Neuronal stem cell (in vitro differentiated cells): ENCODE data around the gene TLNRD1.

ENCODE experiments used
- DNase-seq: peaks from one replicate; pipeline ENCODE4 v3.0.0-alpha.2; 2013; ENCODE audit warnings: low spot score
- H2AFZ ChIP-seq: one replicate; pipeline ENCODE4 v1.6.1; 2013; ENCODE audit warnings: mild to moderate bottlenecking, low read length, inconsistent platforms
- H2AK5ac ChIP-seq: 2 replicates; pipeline ENCODE4 v1.6.1; 2013; ENCODE audit warnings: low read depth, mild to moderate bottlenecking, inconsistent platforms, low read length, moderate library complexity, mixed read lengths
- H2BK120ac ChIP-seq: 2 replicates; pipeline ENCODE4 v1.6.1; 2013; ENCODE audit warnings: low read depth, mild to moderate bottlenecking, inconsistent platforms, low read length, moderate library complexity, mixed read lengths
- H2BK12ac ChIP-seq: one replicate; pipeline ENCODE4 v1.6.1; 2013; ENCODE audit warnings: low read length, inconsistent platforms
- H2BK15ac ChIP-seq: 2 replicates; pipeline ENCODE4 v1.6.1; 2013; ENCODE audit warnings: mild to moderate bottlenecking, low read length, inconsistent platforms, mixed read lengths
- H2BK5ac ChIP-seq: one replicate; pipeline ENCODE4 v1.6.1; 2013; ENCODE audit warnings: inconsistent platforms, mild to moderate bottlenecking, low read length, moderate library complexity
- H3K14ac ChIP-seq: one replicate; pipeline ENCODE4 v1.6.1; 2013; ENCODE audit warnings: low read length, inconsistent platforms
- H3K18ac ChIP-seq: 2 replicates; pipeline ENCODE4 v1.6.1; 2013; ENCODE audit warnings: low read length, inconsistent platforms
- H3K23ac ChIP-seq: 2 replicates; pipeline ENCODE4 v1.6.1; 2013; ENCODE audit warnings: low read depth, mild to moderate bottlenecking, mixed read lengths, low read length, inconsistent platforms; ENCODE audit not compliant: poor library complexity
- H3K27ac ChIP-seq: replicated peaks from 3 replicates; pipeline ENCODE4 v1.5.1; 2013; ENCODE audit warnings: low read length, inconsistent platforms
- H3K27me3 ChIP-seq, 3 experiments: 2 replicates each; pipeline ENCODE4 v1.6.1; 2013; ENCODE audit warnings: low read length in 3 of 3, mild to moderate bottlenecking in 2 of 3, inconsistent platforms in 1 of 3, low read depth in 1 of 3, mixed read lengths in 1 of 3, moderate library complexity in 1 of 3; ENCODE audit not compliant: control insufficient read depth in 3 of 3, insufficient read depth in 3 of 3
- H3K36me3 ChIP-seq, 2 donors: replicated peaks in 1 of 2; 2 replicates each; pipeline ENCODE4 v1.6.1; 2013; ENCODE audit warnings: low read length in 2 of 2; ENCODE audit not compliant: control insufficient read depth in 2 of 2, insufficient read depth in 2 of 2
- H3K4ac ChIP-seq: 2 replicates; pipeline ENCODE4 v1.6.1; 2013; ENCODE audit warnings: inconsistent platforms, mild to moderate bottlenecking, low read length, moderate library complexity
- H3K4me1 ChIP-seq, 2 donors: 1 replicate in 1 of 2; 2 replicates in 1 of 2; pipeline ENCODE4 v1.6.1; 2013; ENCODE audit warnings: low read length in 2 of 2, low read depth in 1 of 2; ENCODE audit not compliant: control insufficient read depth in 2 of 2, insufficient read depth in 1 of 2
- H3K4me2 ChIP-seq: one replicate; pipeline ENCODE4 v1.6.1; 2013; ENCODE audit warnings: mild to moderate bottlenecking, low read length, inconsistent platforms; ENCODE audit not compliant: insufficient read depth, poor library complexity, severe bottlenecking
- H3K4me3 ChIP-seq, 2 donors: 2 replicates each; pipeline ENCODE4 v1.5.1; 2013; ENCODE audit warnings: low read length in 2 of 2, mild to moderate bottlenecking in 2 of 2, inconsistent platforms in 1 of 2, moderate library complexity in 1 of 2
- H3K79me1 ChIP-seq: one replicate; pipeline ENCODE4 v1.6.1; 2013; ENCODE audit warnings: low read depth, mild to moderate bottlenecking, inconsistent platforms, low read length, moderate library complexity
- H3K9ac ChIP-seq: one replicate; pipeline ENCODE4 v1.6.1; 2013; ENCODE audit warnings: mild to moderate bottlenecking, low read depth, low read length, inconsistent platforms; ENCODE audit not compliant: poor library complexity
- H3K9me3 ChIP-seq, 2 donors: replicated peaks in 1 of 2; 2 replicates each; pipeline versions ENCODE3 to v1.6.1; 2013; ENCODE audit warnings: low read length in 2 of 2, mild to moderate bottlenecking in 2 of 2, inconsistent platforms in 1 of 2, low read depth in 1 of 2, mixed read lengths in 1 of 2, moderate library complexity in 1 of 2; ENCODE audit not compliant: control insufficient read depth in 2 of 2, insufficient read depth in 1 of 2
- H4K8ac ChIP-seq: one replicate; pipeline ENCODE4 v1.6.1; 2013; ENCODE audit warnings: low read depth, mild to moderate bottlenecking, inconsistent platforms, low read length, moderate library complexity
- H4K91ac ChIP-seq: one replicate; pipeline ENCODE4 v1.6.1; 2013; ENCODE audit warnings: low read length, low read depth, mild to moderate bottlenecking, inconsistent platforms; ENCODE audit not compliant: poor library complexity
- WGBS, 2 donors: extraction: QIAGEN DNeasy Blood & Tissue Kit; methylation state at CpG; one replicate each; pipeline ENCODE4 v1.1.7; 2013; ENCODE audit warnings: missing lambda C conversion rate in 2 of 2, mixed read lengths in 1 of 2; ENCODE audit not compliant: insufficient read length in 2 of 2, insufficient replicate concordance in 1 of 2; ENCODE audit errors: extremely low coverage in 2 of 2; 5-methylcytosine and 5-hydroxymethylcytosine counted together

The TLNRD1 gene

DNA sequence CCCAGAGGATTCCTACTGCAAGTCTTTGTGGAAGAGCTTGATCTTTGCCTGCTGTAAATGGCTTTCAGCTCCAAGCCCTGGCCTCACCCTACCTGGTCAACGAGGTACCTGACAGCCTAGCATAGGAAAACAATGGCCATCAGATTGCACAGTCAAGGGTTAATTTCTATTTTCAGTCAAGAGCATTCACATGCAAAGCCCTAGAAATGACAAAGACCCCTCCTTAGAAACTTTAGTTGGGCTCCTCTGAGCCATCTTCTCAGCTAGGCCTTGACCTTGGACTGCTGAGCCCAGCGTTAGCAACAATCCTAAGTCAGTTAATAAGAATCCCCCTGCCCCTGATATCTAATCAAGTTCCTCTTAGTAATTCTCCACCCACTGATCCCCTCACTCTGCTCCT is 29.6 kb upstream of the TLNRD1 start:
- DNase-seq, result no peak
- H3K23ac ChIP-seq, result no peak overlapping the region
- no peak overlapping the region for H4K91ac ChIP-seq
- no CpG with 5 or more reads among the region's 2 CpGs for WGBS, 2 donors
- no peak overlapping the region for H2BK12ac ChIP-seq
- no peak overlapping the region for H3K14ac ChIP-seq
- H2AK5ac ChIP-seq, result no peak overlapping the region
- H3K18ac ChIP-seq, result no peak overlapping the region
- no peak overlapping the region for H2BK15ac ChIP-seq
- no peak overlapping the region for H3K9ac ChIP-seq
- no peak overlapping the region for H3K4me2 ChIP-seq
- no peak overlapping the region for H4K8ac ChIP-seq
- no peak overlapping the region for H2AFZ ChIP-seq
- no peaks in the 10 kb centered on the region for H3K9me3 ChIP-seq
- H2BK120ac ChIP-seq, result no peak overlapping the region
- peaks cover 0 to 8% of the 10 kb centered on the region in 2 donors for H3K4me1 ChIP-seq
- no peak overlapping the region for H3K4me3 ChIP-seq
- no peak overlapping the region for H3K4ac ChIP-seq
- no peaks in the 10 kb centered on the region for H3K79me1 ChIP-seq
- H3K36me3 ChIP-seq, result peaks cover 0 to 34% of the 10 kb centered on the region in 2 donors
- no peak overlapping the region for H2BK5ac ChIP-seq
- no peaks in the 10 kb centered on the region for H3K27me3 ChIP-seq
- no peak overlapping the region for H3K27ac ChIP-seq

DNA sequence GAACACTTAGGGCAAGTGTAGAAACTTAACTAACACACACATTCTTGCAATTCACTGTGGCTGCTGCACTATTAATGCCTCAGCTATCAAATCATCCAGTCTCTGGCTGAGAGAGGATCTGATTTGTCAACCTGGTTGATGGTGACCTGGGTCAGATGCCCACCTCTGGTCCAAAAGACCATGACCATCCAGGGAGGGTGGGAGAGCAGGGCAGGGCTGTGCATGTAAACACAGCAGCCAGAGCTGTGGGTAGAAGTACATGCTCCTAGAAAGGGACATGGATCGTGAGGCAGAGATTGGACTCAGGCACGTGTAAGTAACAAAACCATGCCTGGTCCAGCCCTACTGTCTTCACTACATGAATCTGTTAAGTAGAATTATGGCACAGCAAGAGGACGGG is 28.4 kb upstream of the TLNRD1 start:
- Histone ChIP-seq H3K9me3 (no peaks in the 10 kb centered on the region), H3K14ac (no peak overlapping the region), H4K91ac (no peak overlapping the region), H3K4me1 (peaks cover 0 to 3% of the 10 kb centered on the region in 2 donors), H3K9ac (no peak overlapping the region), H2BK5ac (no peak overlapping the region), H2BK15ac (no peak overlapping the region), H3K23ac (no peak overlapping the region), H2AFZ (no peak overlapping the region), H3K27me3 (no peaks in the 10 kb centered on the region), H3K36me3 (peaks cover 0 to 40% of the 10 kb centered on the region in 2 donors), H3K27ac (no peak overlapping the region), H2AK5ac (no peak overlapping the region), H2BK120ac (no peak overlapping the region), H3K4me3 (no peak overlapping the region), H3K4ac (no peak overlapping the region), H3K18ac (no peak overlapping the region), H4K8ac (no peak overlapping the region), H3K4me2 (no peak overlapping the region), H3K79me1 (peaks cover 4% of the 10 kb centered on the region), H2BK12ac (no peak overlapping the region)
- no peak for DNase-seq
- no CpG with 5 or more reads among the region's 3 CpGs for WGBS, 2 donors

DNA sequence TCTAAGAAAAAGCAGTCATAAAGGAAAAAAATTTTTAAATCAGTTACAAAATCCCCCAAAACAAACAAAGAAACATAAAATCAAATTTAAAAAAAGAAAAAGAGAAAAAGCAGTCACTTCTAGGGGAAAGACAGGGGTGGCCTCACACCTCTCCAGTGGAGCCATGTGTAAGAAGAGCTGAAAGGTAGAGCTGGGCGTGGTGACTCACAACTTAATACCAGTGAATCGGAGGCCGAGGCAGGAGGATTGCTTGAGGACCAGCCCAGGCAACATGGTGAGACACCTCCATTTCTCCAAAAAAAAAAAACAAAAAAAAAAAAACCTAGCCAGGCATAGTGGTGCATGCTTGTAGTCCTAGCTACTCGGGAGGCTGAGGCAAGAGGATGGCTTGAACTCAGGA is 25.8 kb upstream of the TLNRD1 start:
- Histone ChIP-seq H2BK5ac (no peak overlapping the region), H2BK15ac (no peak overlapping the region), H2BK12ac (no peak overlapping the region), H2AK5ac (no peak overlapping the region), H3K4me3 (no peak overlapping the region), H3K9me3 (no peaks in the 10 kb centered on the region), H2AFZ (no peak overlapping the region), H3K79me1 (peaks cover 4% of the 10 kb centered on the region), H2BK120ac (no peak overlapping the region), H3K23ac (no peak overlapping the region), H3K9ac (no peak overlapping the region), H4K91ac (no peak overlapping the region), H4K8ac (no peak overlapping the region), H3K36me3 (peaks cover 9 to 52% of the 10 kb centered on the region in 2 donors), H3K18ac (no peak overlapping the region), H3K14ac (no peak overlapping the region), H3K4ac (no peak overlapping the region), H3K4me2 (no peak overlapping the region), H3K27ac (no peak overlapping the region), H3K27me3 (no peaks in the 10 kb centered on the region), H3K4me1 (no peaks in the 10 kb centered on the region)
- DNase-seq, result no peak
- WGBS, 2 donors, result no CpG with 5 or more reads among the region's 4 CpGs

DNA sequence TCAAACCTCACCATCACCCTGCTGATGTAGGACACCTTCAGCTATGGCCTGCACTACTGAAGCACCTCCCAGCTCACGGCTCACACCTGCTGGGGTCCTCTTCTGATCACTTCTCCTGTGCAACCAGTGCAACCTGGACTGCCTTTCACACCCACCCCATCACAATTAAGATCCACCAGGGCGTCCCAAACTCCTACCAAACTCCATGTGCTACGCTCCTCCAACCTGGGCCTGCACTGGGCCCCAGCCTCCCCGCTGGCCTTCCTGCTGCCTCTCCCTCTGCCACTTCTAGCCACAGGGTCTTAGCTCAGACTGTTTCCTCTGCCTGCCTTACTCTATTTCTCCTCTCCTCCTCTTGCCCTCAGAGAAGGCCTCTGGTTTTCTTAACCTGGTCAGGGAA is 23.9 kb upstream of the TLNRD1 start:
- H3K4me1 ChIP-seq, result no peaks in the 10 kb centered on the region
- no peaks in the 10 kb centered on the region for H3K27me3 ChIP-seq
- no peak overlapping the region for H3K4me3 ChIP-seq
- H3K36me3 ChIP-seq, result peaks cover 10 to 63% of the 10 kb centered on the region in 2 donors
- no peak overlapping the region for H2BK12ac ChIP-seq
- no peak overlapping the region for H2AK5ac ChIP-seq
- H3K27ac ChIP-seq, result no peak overlapping the region
- H4K91ac ChIP-seq, result no peak overlapping the region
- H3K18ac ChIP-seq, result no peak overlapping the region
- H2AFZ ChIP-seq, result no peak overlapping the region
- no peaks in the 10 kb centered on the region for H3K9me3 ChIP-seq
- H3K79me1 ChIP-seq, result peaks cover 4% of the 10 kb centered on the region
- no CpG with 5 or more reads among the region's 4 CpGs for WGBS, 2 donors
- no peak overlapping the region for H2BK120ac ChIP-seq
- H3K4ac ChIP-seq, result no peak overlapping the region
- H4K8ac ChIP-seq, result no peak overlapping the region
- H2BK5ac ChIP-seq, result no peak overlapping the region
- H2BK15ac ChIP-seq, result no peak overlapping the region
- no peak overlapping the region for H3K4me2 ChIP-seq
- no peak overlapping the region for H3K23ac ChIP-seq
- DNase-seq, result no peak
- H3K14ac ChIP-seq, result no peak overlapping the region
- peak overlapping the region; percentile 80 for H3K9ac ChIP-seq
